Measurements from ENCODE around the gene EYS.

The EYS gene

GRCh38 chr6:64155063-64155462, 1552.0 kb downstream of the EYS start:
- Mint-ChIP-seq H3K4me1 (no peaks in the 10 kb centered on the region), H3K36me3 (no peaks in the 10 kb centered on the region), H3K27ac (no peak overlapping the region), H3K9me3 (peaks cover 11% of the 10 kb centered on the region), H3K4me3 (no peak overlapping the region)
- no peak for DNase-seq (ENCODE audit: low spot score in 2 of 2)
- ATAC-seq, result no peak

- H3K27ac Mint-ChIP-seq, result no peak overlapping the region
- H3K9me3 Mint-ChIP-seq, result peaks cover 8% of the 10 kb centered on the region
- DNase-seq (ENCODE audit: low spot score in 2 of 2), result no peak
- H3K4me1 Mint-ChIP-seq, result no peaks in the 10 kb centered on the region
- H3K4me3 Mint-ChIP-seq, result no peak overlapping the region
- ATAC-seq, result no peak
- H3K36me3 Mint-ChIP-seq, result no peaks in the 10 kb centered on the region
These were observed 1560.2 kb downstream of the EYS start for GRCh38 chr6:64146876-64147275.

GRCh38 chr6:64146094-64146493, 1560.9 kb downstream of the EYS start:
- H3K4me1 Mint-ChIP-seq, result no peaks in the 10 kb centered on the region
- no peak overlapping the region for H3K4me3 Mint-ChIP-seq

GRCh38 chr6:64145658-64146057, 1561.4 kb downstream of the EYS start:
- Mint-ChIP-seq H3K4me1 (no peaks in the 10 kb centered on the region), H3K27ac (no peak overlapping the region), H3K36me3 (no peaks in the 10 kb centered on the region), H3K9me3 (peaks cover 8% of the 10 kb centered on the region), H3K4me3 (no peak overlapping the region)
- no peak for ATAC-seq
- no peak for DNase-seq (ENCODE audit: low spot score in 2 of 2)

More at GRCh38 chr6:64146094-64146493, 1560.9 kb downstream of the EYS start:
- DNase-seq (ENCODE audit: low spot score in 2 of 2), result no peak
- Mint-ChIP-seq H3K27ac (no peak overlapping the region), H3K9me3 (peaks cover 8% of the 10 kb centered on the region), H3K36me3 (no peaks in the 10 kb centered on the region)
- no peak for ATAC-seq

DNA sequence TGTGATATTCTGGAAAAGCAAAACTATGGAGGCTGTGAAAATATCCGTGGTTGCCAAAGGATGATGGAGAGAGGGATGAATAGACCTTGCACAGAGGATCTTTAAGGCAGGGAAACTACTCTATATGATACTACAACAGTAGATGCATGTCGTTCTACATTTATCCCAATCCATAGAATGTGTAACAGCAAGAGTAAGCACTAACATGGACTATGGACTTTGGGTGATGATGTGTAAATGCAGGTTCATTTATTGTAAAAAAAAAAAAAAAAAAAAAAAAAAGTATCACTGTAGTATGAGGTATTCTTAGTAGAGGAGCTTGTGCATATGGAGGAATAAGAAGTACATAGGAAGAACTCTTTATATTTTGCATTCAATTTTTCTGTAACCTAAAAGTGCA, 1563.9 kb downstream of the EYS start:
- Mint-ChIP-seq H3K27ac (no peak overlapping the region), H3K4me3 (no peak overlapping the region), H3K36me3 (no peaks in the 10 kb centered on the region), H3K4me1 (no peaks in the 10 kb centered on the region), H3K9me3 (peaks cover 13% of the 10 kb centered on the region)
- DNase-seq (ENCODE audit: low spot score in 2 of 2), result no peak
- no peak for ATAC-seq

DNA sequence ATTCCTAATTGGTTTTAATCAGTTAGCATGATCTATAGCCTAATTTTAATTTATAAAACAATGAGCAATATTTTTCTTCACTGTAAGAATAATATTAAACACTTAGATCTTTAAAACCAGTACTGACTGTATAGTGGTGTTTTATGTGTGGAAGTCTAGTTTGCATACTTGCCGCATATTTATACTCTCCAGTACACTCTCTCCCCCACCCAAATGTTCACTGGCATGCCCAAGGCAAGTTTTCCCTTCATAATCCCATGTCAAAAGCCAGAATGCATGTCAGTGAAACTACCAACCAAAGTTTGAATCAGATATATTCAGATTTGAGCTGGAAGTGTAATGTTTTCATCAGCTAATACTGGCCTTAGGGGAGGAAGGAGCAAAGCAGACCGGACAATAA, 1565.3 kb downstream of the EYS start:
- H3K4me1 Mint-ChIP-seq, result no peaks in the 10 kb centered on the region
- peaks cover 19% of the 10 kb centered on the region for H3K9me3 Mint-ChIP-seq
- H3K4me3 Mint-ChIP-seq, result no peak overlapping the region
- no peak for DNase-seq (ENCODE audit: low spot score in 2 of 2)
- no peaks in the 10 kb centered on the region for H3K36me3 Mint-ChIP-seq
- H3K27ac Mint-ChIP-seq, result no peak overlapping the region
- ATAC-seq, result no peak

DNA sequence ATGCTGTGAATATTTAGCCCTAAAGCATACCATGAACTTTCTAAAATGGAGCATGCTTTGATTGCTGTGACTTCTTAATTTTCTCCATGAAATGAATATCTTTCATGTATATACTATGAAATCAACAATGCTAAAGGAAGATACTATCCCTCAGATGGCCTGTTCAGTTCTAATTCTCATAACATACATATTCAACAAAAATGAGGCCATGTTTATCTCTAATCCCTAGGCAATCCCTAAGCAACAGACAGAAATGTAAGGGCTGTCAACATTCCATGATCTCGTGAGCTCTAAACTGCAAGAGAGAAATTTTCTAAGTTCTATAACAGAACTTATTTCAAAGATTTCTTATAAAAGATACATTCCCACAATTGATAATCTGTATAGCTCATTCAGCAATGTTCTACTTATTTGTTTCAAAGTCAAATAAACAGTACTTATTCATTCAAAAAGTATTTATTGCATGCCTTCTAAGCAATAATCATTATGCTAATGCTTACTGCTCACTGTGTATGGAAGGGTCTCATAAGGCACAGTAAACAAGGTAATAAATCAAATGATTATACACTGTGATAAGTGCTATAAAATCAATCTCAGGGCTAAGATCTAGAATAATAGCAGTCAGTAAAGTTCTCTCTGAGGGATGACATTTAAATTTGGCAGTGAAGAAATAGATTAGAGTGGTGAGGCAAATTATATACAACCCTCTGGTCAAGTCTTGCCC, 1578.6 kb downstream of the EYS start:
- Mint-ChIP-seq H3K4me3 (no peak overlapping the region), H3K36me3 (no peaks in the 10 kb centered on the region), H3K4me1 (no peaks in the 10 kb centered on the region), H3K9me3 (peaks cover 16% of the 10 kb centered on the region), H3K27ac (no peak overlapping the region)
- ATAC-seq, result no peak
- no peak for DNase-seq (ENCODE audit: low spot score in 2 of 2)

- Mint-ChIP-seq H3K4me1 (no peaks in the 10 kb centered on the region), H3K9me3 (peaks cover 8% of the 10 kb centered on the region), H3K36me3 (no peaks in the 10 kb centered on the region), H3K27ac (no peak overlapping the region), H3K4me3 (no peak overlapping the region)
- ATAC-seq, result no peak
- no peak for DNase-seq (ENCODE audit: low spot score in 2 of 2)
These were observed 1583.0 kb downstream of the EYS start for GRCh38 chr6:64123761-64124633.

DNA sequence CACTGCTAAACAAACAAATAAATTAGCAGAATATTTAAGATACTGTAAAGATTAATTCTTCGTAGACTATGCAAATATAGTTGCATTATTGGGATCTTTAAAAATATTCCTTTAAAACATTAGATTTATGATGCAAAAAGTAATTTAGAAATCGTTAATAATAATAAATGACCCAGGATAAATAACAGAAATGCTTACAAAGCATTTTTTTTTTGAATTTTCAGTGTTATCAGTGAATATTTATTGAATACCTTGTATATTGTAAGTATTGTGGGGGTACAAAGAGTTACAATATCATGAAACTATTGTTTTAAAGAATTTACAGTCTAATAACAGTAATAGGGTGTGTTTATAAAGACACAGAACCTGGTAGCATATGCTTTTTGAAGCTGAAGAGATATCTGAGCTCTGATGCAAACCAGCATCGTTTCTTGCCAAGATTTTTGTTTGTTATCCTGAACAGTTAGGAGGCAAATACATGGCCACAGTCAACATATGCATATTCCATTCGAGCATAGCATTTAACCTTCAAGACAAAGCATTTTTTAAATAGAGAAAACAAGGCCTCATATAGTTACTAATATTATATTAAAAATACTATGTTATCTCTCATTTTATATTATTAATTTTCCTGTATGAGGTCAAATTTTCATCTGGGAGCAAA, 1584.2 kb downstream of the EYS start:
- Mint-ChIP-seq H3K4me3 (no peak overlapping the region), H3K4me1 (no peaks in the 10 kb centered on the region), H3K27ac (no peak overlapping the region), H3K9me3 (peaks cover 7% of the 10 kb centered on the region), H3K36me3 (no peaks in the 10 kb centered on the region)
- no peak for ATAC-seq
- DNase-seq (ENCODE audit: low spot score in 2 of 2), result no peak

DNA sequence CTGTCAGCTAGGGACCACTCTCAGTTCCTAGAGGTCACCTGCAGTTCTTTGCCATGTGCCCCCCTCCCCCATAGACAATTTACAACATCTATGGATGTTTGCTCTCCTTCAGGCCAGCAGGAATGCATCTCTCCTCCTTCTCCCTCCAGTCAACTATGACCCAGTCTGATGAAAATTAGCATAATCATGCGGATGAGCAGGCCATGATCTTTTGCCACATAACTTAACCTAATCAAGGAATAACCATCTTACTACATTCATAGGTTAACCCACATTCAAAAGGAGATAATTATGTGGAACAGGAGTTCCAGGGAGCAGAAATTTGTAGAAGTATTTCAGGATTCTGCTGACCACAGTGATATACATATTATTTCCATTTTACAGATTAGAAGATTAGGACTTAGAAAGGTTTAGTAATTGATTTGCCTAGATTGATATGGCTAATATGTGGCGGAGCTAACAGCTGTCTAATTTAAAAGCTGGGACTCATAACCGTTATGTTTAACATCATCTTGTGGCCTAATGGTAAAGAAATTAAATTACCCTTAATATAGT, 1585.9 kb downstream of the EYS start:
- no peaks in the 10 kb centered on the region for H3K36me3 Mint-ChIP-seq
- ATAC-seq, result no peak
- H3K4me3 Mint-ChIP-seq, result no peak overlapping the region
- H3K27ac Mint-ChIP-seq, result no peak overlapping the region
- H3K9me3 Mint-ChIP-seq, result peaks cover 16% of the 10 kb centered on the region
- DNase-seq (ENCODE audit: low spot score in 2 of 2), result no peak
- H3K4me1 Mint-ChIP-seq, result no peaks in the 10 kb centered on the region

GRCh38 chr6:64113704-64114103, 1593.3 kb downstream of the EYS start:
- no peaks in the 10 kb centered on the region for H3K36me3 Mint-ChIP-seq
- H3K9me3 Mint-ChIP-seq, result peaks cover 29% of the 10 kb centered on the region
- no peak for ATAC-seq
- H3K4me1 Mint-ChIP-seq, result no peaks in the 10 kb centered on the region
- no peak for DNase-seq (ENCODE audit: low spot score in 2 of 2)
- no peak overlapping the region for H3K27ac Mint-ChIP-seq
- H3K4me3 Mint-ChIP-seq, result no peak overlapping the region

- no peak for DNase-seq (ENCODE audit: low spot score in 2 of 2)
- Mint-ChIP-seq H3K36me3 (no peaks in the 10 kb centered on the region), H3K4me1 (no peaks in the 10 kb centered on the region), H3K9me3 (peaks cover 6% of the 10 kb centered on the region), H3K4me3 (no peak overlapping the region), H3K27ac (no peak overlapping the region)
- no peak for ATAC-seq
These were observed 1603.0 kb downstream of the EYS start for GRCh38 chr6:64104051-64104450.

GRCh38 chr6:64103480-64103879, 1603.5 kb downstream of the EYS start:
- Mint-ChIP-seq H3K4me1 (no peaks in the 10 kb centered on the region), H3K36me3 (no peaks in the 10 kb centered on the region), H3K27ac (no peak overlapping the region), H3K4me3 (no peak overlapping the region), H3K9me3 (peaks cover 3% of the 10 kb centered on the region)
- ATAC-seq (no peak), DNase-seq (ENCODE audit: low spot score in 2 of 2) (no peak)

- Mint-ChIP-seq H3K4me1 (no peaks in the 10 kb centered on the region), H3K9me3 (peaks cover 6% of the 10 kb centered on the region), H3K36me3 (no peaks in the 10 kb centered on the region), H3K4me3 (no peak overlapping the region), H3K27ac (no peak overlapping the region)
- ATAC-seq (no peak), DNase-seq (ENCODE audit: low spot score in 2 of 2) (no peak)
These were observed 1606.2 kb downstream of the EYS start for GRCh38 chr6:64100702-64101303.

- no peak overlapping the region for H3K4me3 Mint-ChIP-seq
- DNase-seq (ENCODE audit: low spot score in 2 of 2) (no peak), ATAC-seq (no peak)
- H3K27ac Mint-ChIP-seq, result no peak overlapping the region
- H3K4me1 Mint-ChIP-seq, result no peaks in the 10 kb centered on the region
- no peaks in the 10 kb centered on the region for H3K36me3 Mint-ChIP-seq
- peaks cover 20% of the 10 kb centered on the region for H3K9me3 Mint-ChIP-seq
These were observed 1616.7 kb downstream of the EYS start for GRCh38 chr6:64090352-64090751.
